HEK293 (cell line): ENCODE data around the gene IRF8.
"Not testable (repeated sequence)": the region's sequence is repeated elsewhere in the genome, so short reads cannot be mapped to it uniquely, and the experiment has no call there.

Source experiments
- CTCF ChIA-PET: fragments of 350-600 bp; formaldehyde crosslinking; extraction: SDS; loops from one replicate; lab custom pipeline; 2021; ENCODE audit warnings: antibody characterized with exemption; lab: Yijun Ruan, JAX
- POLR2A ChIA-PET: fragments of 300-600 bp; formaldehyde crosslinking; extraction: SDS; loops from one replicate; lab custom pipeline; 2020; ENCODE audit warnings: antibody characterized with exemption, inconsistent platforms; lab: Yijun Ruan, JAX
- H3K27ac ChIP-seq: fragments of 200-500 bp; sonication (Bioruptor generic); 2 replicates; pipeline ENCODE4 v1.5.1; 2014; ENCODE audit warnings: low read depth, low read length, control low read depth, inconsistent platforms; ENCODE audit errors: extremely low read depth
- H3K36me3 ChIP-seq, 2 experiments: fragments of 200-500 bp in 1 of 2; sonication (Bioruptor generic) in 1 of 2; 1 replicate in 1 of 2; 2 replicates in 1 of 2; pipeline ENCODE4 v1.5.1; 2014 to 2017; ENCODE audit warnings: inconsistent platforms in 2 of 2, low read length in 2 of 2; ENCODE audit not compliant: control insufficient read depth in 2 of 2, insufficient read depth in 1 of 2
- H3K4me1 ChIP-seq: fragments of 200-500 bp; sonication (Bioruptor generic); 2 replicates; pipeline ENCODE4 v1.5.1; 2014; ENCODE audit warnings: mild to moderate bottlenecking, low read length, inconsistent platforms; ENCODE audit not compliant: control insufficient read depth, insufficient read depth
- H3K4me3 ChIP-seq: 2 replicates; pipeline ENCODE4 v1.5.1; 2011; ENCODE audit warnings: low read depth, mild to moderate bottlenecking, control low read depth, low read length, moderate library complexity
- H3K9me3 ChIP-seq: fragments of 200-500 bp; sonication (Bioruptor generic); 2 replicates; pipeline ENCODE4 v1.5.1; 2014; ENCODE audit warnings: low read depth, low read length, inconsistent platforms; ENCODE audit not compliant: control insufficient read depth, insufficient read depth
- GLI2 ChIP-seq: fragments of 450-650 bp; formaldehyde crosslinking; IDR thresholded peaks from 2 replicates; pipeline ENCODE4; 2017; ENCODE audit warnings: missing biosample characterization, missing genetic modification characterization, low read depth, borderline replicate concordance
- HOXA7 ChIP-seq: sonication (generic); formaldehyde crosslinking; IDR thresholded peaks from 2 replicates; pipeline ENCODE4 v1.8.1; 2022; ENCODE audit warnings: missing genetic modification reagents, borderline replicate concordance
- HOXD13 ChIP-seq: sonication (generic); formaldehyde crosslinking; IDR thresholded peaks from 2 replicates; pipeline ENCODE4 v1.8.0; 2022; ENCODE audit warnings: missing genetic modification reagents, borderline replicate concordance
- SCRT2 ChIP-seq: fragments of 450-650 bp; formaldehyde crosslinking; IDR thresholded peaks from 2 replicates; pipeline ENCODE4 v1.5.1; 2016; ENCODE audit warnings: missing biosample characterization, missing genetic modification characterization
- TRIM28 ChIP-seq: IDR thresholded peaks from 2 replicates; pipeline ENCODE4 v1.6.1; 2011; ENCODE audit warnings: low read length, control low read depth, borderline replicate concordance
- ZNF146 ChIP-seq: fragments of 450-650 bp; formaldehyde crosslinking; IDR thresholded peaks from 2 replicates; pipeline ENCODE4 v1.5.1; 2016; ENCODE audit warnings: missing biosample characterization, missing genetic modification characterization
- ZNF155 ChIP-seq: fragments of 450-650 bp; formaldehyde crosslinking; IDR thresholded peaks from 2 replicates; pipeline ENCODE4 v1.5.1; 2016; ENCODE audit warnings: missing biosample characterization, missing genetic modification characterization
- ZNF19 ChIP-seq: fragments of 450-650 bp; formaldehyde crosslinking; IDR thresholded peaks from 2 replicates; pipeline ENCODE4; 2016; ENCODE audit warnings: missing biosample characterization, missing genetic modification characterization, low read depth
- ZNF2 ChIP-seq: fragments of 450-650 bp; formaldehyde crosslinking; IDR thresholded peaks from 2 replicates; pipeline ENCODE4 v1.5.1; 2016; ENCODE audit warnings: missing biosample characterization, missing genetic modification characterization
- ZNF23 ChIP-seq: fragments of 450-650 bp; formaldehyde crosslinking; IDR thresholded peaks from 2 replicates; pipeline ENCODE4 v1.5.1; 2016; ENCODE audit warnings: missing biosample characterization, missing genetic modification characterization, borderline replicate concordance
- ZNF292 ChIP-seq: fragments of 450-650 bp; formaldehyde crosslinking; IDR thresholded peaks from 2 replicates; pipeline ENCODE4 v1.5.1; 2016; ENCODE audit warnings: low read depth, missing biosample characterization, missing genetic modification characterization, borderline replicate concordance
- ZNF473 ChIP-seq: fragments of 450-650 bp; formaldehyde crosslinking; IDR thresholded peaks from 2 replicates; pipeline ENCODE4 v1.5.1; 2017; ENCODE audit warnings: missing biosample characterization, missing genetic modification characterization
- ZNF514 ChIP-seq: fragments of 450-650 bp; formaldehyde crosslinking; IDR thresholded peaks from 2 replicates; pipeline ENCODE4 v1.5.1; 2016; ENCODE audit warnings: missing biosample characterization, missing genetic modification characterization
- ZNF529 ChIP-seq: fragments of 450-650 bp; formaldehyde crosslinking; IDR thresholded peaks from 2 replicates; pipeline ENCODE4 v1.5.1; 2017; ENCODE audit warnings: missing genetic modification characterization, missing biosample characterization; ENCODE audit not compliant: insufficient replicate concordance
- ZNF544 ChIP-seq: fragments of 450-650 bp; formaldehyde crosslinking; IDR thresholded peaks from 2 replicates; pipeline ENCODE4 v1.5.0; 2017; ENCODE audit warnings: missing biosample characterization, missing genetic modification characterization
- ZNF548 ChIP-seq: fragments of 450-650 bp; formaldehyde crosslinking; IDR thresholded peaks from 2 replicates; pipeline ENCODE4 v1.5.1; 2016; ENCODE audit warnings: missing biosample characterization, missing genetic modification characterization
- ZNF585B ChIP-seq: fragments of 450-650 bp; formaldehyde crosslinking; IDR thresholded peaks from 2 replicates; pipeline ENCODE4 v1.5.1; 2016; ENCODE audit warnings: missing biosample characterization, missing genetic modification characterization
- ZNF596 ChIP-seq: fragments of 450-650 bp; IDR thresholded peaks from 2 replicates; pipeline ENCODE4 v1.5.0; 2018; ENCODE audit warnings: missing biosample characterization, mild to moderate bottlenecking, missing genetic modification characterization, moderate library complexity
- ZNF624 ChIP-seq: fragments of 450-650 bp; formaldehyde crosslinking; IDR thresholded peaks from 2 replicates; pipeline ENCODE4 v1.5.1; 2017; ENCODE audit warnings: missing biosample characterization, missing genetic modification characterization
- ZNF670 ChIP-seq: fragments of 450-650 bp; formaldehyde crosslinking; IDR thresholded peaks from 2 replicates; pipeline ENCODE4 v1.5.1; 2016; ENCODE audit warnings: missing biosample characterization, missing genetic modification characterization, low read depth
- ZNF707 ChIP-seq: fragments of 450-650 bp; formaldehyde crosslinking; IDR thresholded peaks from 2 replicates; pipeline ENCODE4 v1.5.1; 2016; ENCODE audit warnings: missing biosample characterization, missing genetic modification characterization
- ZNF768 ChIP-seq: fragments of 450-650 bp; formaldehyde crosslinking; IDR thresholded peaks from 2 replicates; pipeline ENCODE4 v1.5.1; 2018; ENCODE audit warnings: missing biosample characterization, mild to moderate bottlenecking, missing genetic modification characterization
- ZNF791 ChIP-seq: fragments of 450-650 bp; formaldehyde crosslinking; IDR thresholded peaks from 2 replicates; pipeline ENCODE4 v1.5.1; 2016; ENCODE audit warnings: missing biosample characterization, missing genetic modification characterization
- TF ChIP-seq, protein P1 (sequence below): fragments of 450-650 bp; formaldehyde crosslinking; IDR thresholded peaks from 2 replicates; pipeline ENCODE4 v1.5.1; 2016; ENCODE audit warnings: missing biosample characterization, missing genetic modification characterization
- TF ChIP-seq, protein P2 (sequence below): fragments of 450-650 bp; formaldehyde crosslinking; IDR thresholded peaks from 2 replicates; pipeline ENCODE4 v1.5.1; 2016; ENCODE audit warnings: missing biosample characterization, missing genetic modification characterization, low read depth

The IRF8 gene

GRCh38 chr16:85941863-85942644 lies 43.1 kb downstream of the IRF8 start:
- CTCF ChIA-PET: no interaction called here

DNA sequence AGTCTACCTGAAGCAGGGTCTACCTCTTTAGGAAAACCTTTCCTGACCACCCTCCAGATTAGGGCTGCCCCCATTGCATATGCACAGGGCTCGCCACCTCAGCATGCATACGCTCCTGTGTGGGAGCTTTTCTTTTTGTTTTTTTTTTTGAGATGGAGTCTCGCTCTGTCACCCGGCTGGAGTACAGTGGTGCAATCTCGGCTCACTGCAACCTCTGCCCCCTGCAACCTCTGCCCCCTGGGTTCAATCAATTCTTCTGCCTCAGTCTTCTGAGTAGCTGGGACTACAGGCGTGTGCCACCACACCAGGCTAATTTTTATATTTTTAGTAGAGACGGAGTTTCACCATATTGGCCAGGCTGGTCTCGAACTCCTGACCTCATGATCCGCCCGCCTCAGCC lies 43.7 kb downstream of the IRF8 start:
- H3K36me3 ChIP-seq, H3K4me1 ChIP-seq, H3K4me3 ChIP-seq, POLR2A ChIA-PET, H3K27ac ChIP-seq, H3K9me3 ChIP-seq: not testable (repeated sequence)
- CTCF ChIA-PET: interaction anchor here (0.7 to 1.9 kb wide), 2 partner anchors 121 to 123 kb away, joined by 3 to 9 read pairs; no protein-coding TSS in a partner anchor

More at GRCh38 chr16:85941863-85942644, 43.1 kb downstream of the IRF8 start:
- no peak overlapping the region for H3K27ac ChIP-seq
- no peaks in the 10 kb centered on the region for H3K36me3 ChIP-seq
- TF ChIP-seq, protein P1, sequence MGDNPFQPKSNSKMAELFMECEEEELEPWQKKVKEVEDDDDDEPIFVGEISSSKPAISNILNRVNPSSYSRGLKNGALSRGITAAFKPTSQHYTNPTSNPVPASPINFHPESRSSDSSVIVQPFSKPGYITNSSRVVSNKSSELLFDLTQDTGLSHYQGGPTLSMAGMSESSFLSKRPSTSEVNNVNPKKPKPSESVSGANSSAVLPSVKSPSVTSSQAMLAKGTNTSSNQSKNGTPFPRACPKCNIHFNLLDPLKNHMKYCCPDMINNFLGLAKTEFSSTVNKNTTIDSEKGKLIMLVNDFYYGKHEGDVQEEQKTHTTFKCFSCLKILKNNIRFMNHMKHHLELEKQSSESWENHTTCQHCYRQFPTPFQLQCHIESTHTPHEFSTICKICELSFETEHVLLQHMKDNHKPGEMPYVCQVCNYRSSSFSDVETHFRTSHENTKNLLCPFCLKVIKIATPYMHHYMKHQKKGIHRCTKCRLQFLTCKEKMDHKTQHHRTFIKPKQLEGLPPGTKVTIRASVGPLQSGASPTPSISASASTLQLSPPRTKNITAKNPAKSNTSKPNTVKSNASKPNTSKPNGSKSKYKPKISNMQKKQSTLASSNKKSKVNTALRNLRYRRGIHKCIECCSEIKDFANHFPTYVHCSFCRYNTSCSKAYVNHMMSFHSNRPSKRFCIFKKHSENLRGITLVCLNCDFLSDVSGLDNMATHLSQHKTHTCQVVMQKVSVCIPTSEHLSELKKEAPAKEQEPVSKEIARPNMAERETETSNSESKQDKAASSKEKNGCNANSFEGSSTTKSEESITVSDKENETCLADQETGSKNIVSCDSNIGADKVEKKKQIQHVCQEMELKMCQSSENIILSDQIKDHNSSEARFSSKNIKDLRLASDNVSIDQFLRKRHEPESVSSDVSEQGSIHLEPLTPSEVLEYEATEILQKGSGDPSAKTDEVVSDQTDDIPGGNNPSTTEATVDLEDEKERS (tag by site-specific recombination): no peak
- TF ChIP-seq HOXA7: no peak
- no peak for TF ChIP-seq ZNF596 (tag by site-specific recombination)
- TF ChIP-seq ZNF791: no peak
- no peak for TF ChIP-seq ZNF514 (tag by site-specific recombination)
- TF ChIP-seq ZNF585B (tag by site-specific recombination): no peak
- no peak for TF ChIP-seq ZNF707
- no peak for TF ChIP-seq ZNF548 (tag by site-specific recombination)
- TF ChIP-seq, protein P2, sequence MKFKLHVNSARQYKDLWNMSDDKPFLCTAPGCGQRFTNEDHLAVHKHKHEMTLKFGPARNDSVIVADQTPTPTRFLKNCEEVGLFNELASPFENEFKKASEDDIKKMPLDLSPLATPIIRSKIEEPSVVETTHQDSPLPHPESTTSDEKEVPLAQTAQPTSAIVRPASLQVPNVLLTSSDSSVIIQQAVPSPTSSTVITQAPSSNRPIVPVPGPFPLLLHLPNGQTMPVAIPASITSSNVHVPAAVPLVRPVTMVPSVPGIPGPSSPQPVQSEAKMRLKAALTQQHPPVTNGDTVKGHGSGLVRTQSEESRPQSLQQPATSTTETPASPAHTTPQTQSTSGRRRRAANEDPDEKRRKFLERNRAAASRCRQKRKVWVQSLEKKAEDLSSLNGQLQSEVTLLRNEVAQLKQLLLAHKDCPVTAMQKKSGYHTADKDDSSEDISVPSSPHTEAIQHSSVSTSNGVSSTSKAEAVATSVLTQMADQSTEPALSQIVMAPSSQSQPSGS (tag by site-specific recombination): no peak
- TF ChIP-seq ZNF155 (tag by site-specific recombination): no peak
- no peak for TF ChIP-seq ZNF529
- TF ChIP-seq ZNF2: no peak
- TF ChIP-seq ZNF23 (tag by site-specific recombination): no peak
- no peak overlapping the region for H3K4me3 ChIP-seq
- H3K4me1 ChIP-seq: no peaks in the 10 kb centered on the region
- no peaks in the 10 kb centered on the region for H3K9me3 ChIP-seq
- POLR2A ChIA-PET: no interaction called here

GRCh38 chr16:85943711-85944110 lies 44.7 kb downstream of the IRF8 start:
- Histone ChIP-seq H3K4me3 (no peak overlapping the region), H3K9me3 (no peaks in the 10 kb centered on the region), H3K4me1 (no peaks in the 10 kb centered on the region), H3K27ac (no peak overlapping the region), H3K36me3 (no peaks in the 10 kb centered on the region)
- POLR2A ChIA-PET: no interaction called here
- CTCF ChIA-PET: interaction anchor here (0.8 to 1.9 kb wide), 2 partner anchors 123 to 857 kb away, joined by 3 to 9 read pairs; no protein-coding TSS in a partner anchor
- TF ChIP-seq ZNF19 (tag by site-specific recombination): no peak
- no peak for TF ChIP-seq ZNF473 (tag by site-specific recombination)
- no peak for TF ChIP-seq ZNF670 (tag by site-specific recombination)
- TF ChIP-seq ZNF624 (tag by site-specific recombination): no peak
- TF ChIP-seq HOXD13 (CRISPR knock-in tag): no peak
- no peak for TF ChIP-seq GLI2 (tag by site-specific recombination)
- TF ChIP-seq ZNF292 (tag by site-specific recombination): no peak
- TF ChIP-seq ZNF768 (tag by site-specific recombination): no peak
- no peak for TF ChIP-seq SCRT2 (tag by site-specific recombination)
- no peak for TF ChIP-seq ZNF146 (tag by site-specific recombination)
- no peak for TF ChIP-seq ZNF544 (tag by site-specific recombination)
- TF ChIP-seq TRIM28: no peak
